Measurements from ENCODE around the gene LY6G5C.

The LY6G5C gene

GRCh38 chr6:31693535-31693934, 12.7 kb upstream of the LY6G5C start:
- no peak for DNase-seq (ENCODE audit: low read depth)

GRCh38 chr6:31692886-31693285, 12.0 kb upstream of the LY6G5C start:
- no peak for DNase-seq (ENCODE audit: low read depth)
- no peak overlapping the region for H3K4me3 ChIP-seq (ENCODE audit: low read depth, low read length)

More at GRCh38 chr6:31693535-31693934, 12.7 kb upstream of the LY6G5C start:
- H3K4me3 ChIP-seq (ENCODE audit: low read depth, low read length): no peak overlapping the region

GRCh38 chr6:31692353-31692752, 11.5 kb upstream of the LY6G5C start:
- DNase-seq (ENCODE audit: low read depth): no peak
- H3K4me3 ChIP-seq (ENCODE audit: low read depth, low read length): no peak overlapping the region

GRCh38 chr6:31691564-31692108, 10.8 kb upstream of the LY6G5C start:
- no peak for DNase-seq (ENCODE audit: low read depth)
- no peak overlapping the region for H3K4me3 ChIP-seq (ENCODE audit: low read depth, low read length)

GRCh38 chr6:31691078-31691463, 10.2 kb upstream of the LY6G5C start:
- DNase-seq (ENCODE audit: low read depth): no peak
- no peak overlapping the region for H3K4me3 ChIP-seq (ENCODE audit: low read depth, low read length)

- DNase-seq (ENCODE audit: low read depth): no peak
- no peak overlapping the region for H3K4me3 ChIP-seq (ENCODE audit: low read depth, low read length)
These were observed 9.6 kb upstream of the LY6G5C start for GRCh38 chr6:31690231-31691077.

- DNase-seq (ENCODE audit: low read depth): no peak
- H3K4me3 ChIP-seq (ENCODE audit: low read depth, low read length): no peak overlapping the region
These were observed 8.6 kb upstream of the LY6G5C start for GRCh38 chr6:31689249-31690110.

- H3K4me3 ChIP-seq (ENCODE audit: low read depth, low read length): no peak overlapping the region
- DNase-seq (ENCODE audit: low read depth): no peak
These were observed 7.2 kb upstream of the LY6G5C start for GRCh38 chr6:31687860-31688693.

- no peak overlapping the region for H3K4me3 ChIP-seq (ENCODE audit: low read depth, low read length)
- DNase-seq (ENCODE audit: low read depth): no peak
These were observed 6.5 kb upstream of the LY6G5C start for GRCh38 chr6:31687321-31687720.

GRCh38 chr6:31686483-31686882, 5.6 kb upstream of the LY6G5C start:
- no peak for DNase-seq (ENCODE audit: low read depth)
- no peak overlapping the region for H3K4me3 ChIP-seq (ENCODE audit: low read depth, low read length)

- no peak for DNase-seq (ENCODE audit: low read depth)
- no peak overlapping the region for H3K4me3 ChIP-seq (ENCODE audit: low read depth, low read length)
These were observed 2.7 kb upstream of the LY6G5C start for GRCh38 chr6:31683591-31683990.

GRCh38 chr6:31681135-31681671, 336 bp upstream of the LY6G5C start:
- peak overlapping the region; percentile 55 for H3K4me3 ChIP-seq (ENCODE audit: low read depth, low read length)
- DNase-seq (ENCODE audit: low read depth): no peak

GRCh38 chr6:31677955-31678354, 2.9 kb downstream of the LY6G5C start:
- no peak overlapping the region for H3K4me3 ChIP-seq (ENCODE audit: low read depth, low read length)
- no peak for DNase-seq (ENCODE audit: low read depth)

GRCh38 chr6:31676904-31677303, 4.0 kb downstream of the LY6G5C start:
- no peak overlapping the region for H3K4me3 ChIP-seq (ENCODE audit: low read depth, low read length)
- no peak for DNase-seq (ENCODE audit: low read depth)

- no peak for DNase-seq (ENCODE audit: low read depth)
These were observed 4.5 kb downstream of the LY6G5C start for GRCh38 chr6:31676322-31676903.

GRCh38 chr6:31669676-31670075, 11.2 kb downstream of the LY6G5C start, which contains the start of gene LY6G5B:
TSS of gene LY6G5B (plus strand) at chr6:31669976. CDS start at chr6:31670951, 975 bp downstream.
- no peak within 1 kb of the TSS for H3K4me3 ChIP-seq (ENCODE audit: low read depth, low read length)
- no peak for DNase-seq (ENCODE audit: low read depth)

More at GRCh38 chr6:31676322-31676903, 4.5 kb downstream of the LY6G5C start:
- H3K4me3 ChIP-seq (ENCODE audit: low read depth, low read length): no peak overlapping the region

- no peak for DNase-seq (ENCODE audit: low read depth)
- H3K4me3 ChIP-seq (ENCODE audit: low read depth, low read length): peak overlapping the region; percentile 97
These were observed 14.4 kb downstream of the LY6G5C start for GRCh38 chr6:31666337-31666965.
